IPS-NIHi11 (cell line): Measurements from ENCODE around the gene REPS2.
A peak's percentile ranks its signal among the peaks of the same experiment; 100 is the strongest.
"Not testable (repeated sequence)": the region's sequence is repeated elsewhere in the genome, so short reads cannot be mapped to it uniquely, and the experiment has no call there.

Experiments
- DNase-seq: peaks from one replicate; pipeline ENCODE4 v3.0.0; 2012; ENCODE audit warnings: mixed read lengths, low spot score

Gene REPS2

GRCh38 chrX:16946361-16946964 lies at the start of gene REPS2:
REPS2 (plus strand) TSS chrX:16946658; CDS start chrX:16946862, 204 bp downstream.
- peak; percentile 89 for DNase-seq

- DNase-seq: peak; percentile 31
Measured at GRCh38 chrX:16897445-16897844, 49.0 kb upstream of the REPS2 start.

GRCh38 chrX:16903274-16904022 lies 43.0 kb upstream of the REPS2 start:
- no peak for DNase-seq

- DNase-seq: no peak
Measured at GRCh38 chrX:16910376-16910775, 36.1 kb upstream of the REPS2 start.

GRCh38 chrX:16914058-16914457 lies 32.4 kb upstream of the REPS2 start:
- no peak for DNase-seq

GRCh38 chrX:16916561-16916960 lies 29.9 kb upstream of the REPS2 start:
- no peak for DNase-seq

GRCh38 chrX:16917120-16917519 lies 29.3 kb upstream of the REPS2 start:
- DNase-seq: no peak

GRCh38 chrX:16918979-16919378 lies 27.5 kb upstream of the REPS2 start:
- no peak for DNase-seq

GRCh38 chrX:16920075-16920474 lies 26.4 kb upstream of the REPS2 start:
- DNase-seq: no peak

- DNase-seq: no peak
Measured at GRCh38 chrX:16923157-16923556, 23.3 kb upstream of the REPS2 start.

GRCh38 chrX:16924631-16925480 lies 21.6 kb upstream of the REPS2 start:
- no peak for DNase-seq

GRCh38 chrX:16930392-16930791 lies 16.1 kb upstream of the REPS2 start:
- no peak for DNase-seq

GRCh38 chrX:16931371-16931770 lies 15.1 kb upstream of the REPS2 start:
- no peak for DNase-seq

GRCh38 chrX:16931855-16932575 lies 14.4 kb upstream of the REPS2 start:
- DNase-seq: no peak

GRCh38 chrX:16934185-16934584 lies 12.3 kb upstream of the REPS2 start:
- DNase-seq: no peak

- no peak for DNase-seq
Measured at GRCh38 chrX:16946971-16947562, 609 bp downstream of the REPS2 start.

GRCh38 chrX:16950423-16950822 lies 4.0 kb downstream of the REPS2 start:
- no peak for DNase-seq

- DNase-seq: no peak
Measured at GRCh38 chrX:16953606-16954211, 7.3 kb downstream of the REPS2 start.

- DNase-seq: no peak
Measured at GRCh38 chrX:16957751-16958150, 11.3 kb downstream of the REPS2 start.

GRCh38 chrX:16958356-16958755 lies 11.9 kb downstream of the REPS2 start:
- DNase-seq: peak; percentile 38

- DNase-seq: not testable (repeated sequence)
Measured at GRCh38 chrX:16962661-16963060, 16.2 kb downstream of the REPS2 start.
